IMR-90 (cell line): ENCODE measurements around the gene CMIP.

Experiments
- CTCF ChIP-seq: conservative IDR thresholded peaks from 2 replicates; pipeline ENCODE4 v1.5.1; 2012; ENCODE audit warnings: mild to moderate bottlenecking, low read depth, low read length, improper control_type of control experiment
- ELK1 ChIP-seq: fragments of 150-350 bp; IDR thresholded peaks from 2 replicates; pipeline ENCODE4 v1.6.1; 2016; ENCODE audit warnings: low read depth, mild to moderate bottlenecking, low read length, moderate library complexity, borderline replicate concordance
- POLR2A ChIP-seq: IDR thresholded peaks from 2 replicates; pipeline ENCODE4 v1.6.1; 2012; ENCODE audit warnings: mild to moderate bottlenecking, low read depth, low read length
- RAD21 ChIP-seq: IDR thresholded peaks from 2 replicates; pipeline ENCODE4 v1.6.1; 2012; ENCODE audit warnings: low read length, improper control_type of control experiment
- RFX5 ChIP-seq: IDR thresholded peaks from 2 replicates; pipeline ENCODE4 v1.8.0; 2012; ENCODE audit warnings: low read depth, mild to moderate bottlenecking, low read length, moderate library complexity

DNA sequence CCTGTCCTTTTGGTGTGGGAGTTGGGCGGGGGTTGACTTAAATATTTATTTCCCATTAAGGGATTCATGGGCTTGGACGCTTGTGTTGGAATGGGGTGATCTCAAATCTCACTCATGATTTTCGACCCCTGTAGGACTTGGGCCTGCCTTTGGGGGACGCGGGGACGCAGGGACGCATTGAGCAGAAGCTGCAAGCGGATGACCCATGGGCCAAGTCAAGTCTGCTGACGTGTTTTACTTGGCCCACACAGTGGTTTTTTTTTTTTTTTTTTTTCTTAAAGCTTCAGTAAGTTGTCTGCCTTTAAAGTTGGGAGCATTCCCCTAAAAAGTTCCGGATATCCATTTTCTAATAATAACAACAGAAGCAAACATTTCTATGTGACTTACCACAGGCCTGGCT lies 28.9 kb downstream of the CMIP start:
- TF ChIP-seq CTCF: no peak
- TF ChIP-seq RAD21: no peak
- TF ChIP-seq RFX5: no peak
- TF ChIP-seq POLR2A: no peak
- no peak for TF ChIP-seq ELK1
